Smooth muscle cell (in vitro differentiated cells): ENCODE results near the gene GSTO2. TPM values are rescaled to one million over a fixed set of nuclear protein-coding genes. Genes with fewer than 3 reads are reported as not detected.
"Not testable (repeated sequence)": the region's sequence is repeated elsewhere in the genome, so short reads cannot be mapped to it uniquely, and the experiment has no call there.

Source experiments
- DNase-seq: peaks from one replicate; lab custom pipeline; 2025; ENCODE audit not compliant: unreplicated experiment; lab: John Stamatoyannopoulos, UW
- H2AFZ ChIP-seq: fragments of 200-600 bp; sonication (generic); 2 replicates; pipeline ENCODE4 v1.6.0; 2016; ENCODE audit warnings: antibody characterized with exemption, low read depth, mild to moderate bottlenecking
- H3F3A ChIP-seq: fragments of 200-600 bp; sonication (generic); 2 replicates; pipeline ENCODE4 v1.6.0; 2017; ENCODE audit warnings: antibody characterized with exemption, low read depth
- H3K27ac ChIP-seq: fragments of 200-600 bp; sonication (generic); 2 replicates; pipeline ENCODE4 v1.5.1; 2016; ENCODE audit warnings: low read depth, mild to moderate bottlenecking
- H3K27me3 ChIP-seq: fragments of 200-600 bp; sonication (generic); 2 replicates; pipeline ENCODE4 v1.6.1; 2016; ENCODE audit warnings: low read depth, mild to moderate bottlenecking
- H3K36me3 ChIP-seq: fragments of 200-600 bp; sonication (generic); 2 replicates; pipeline ENCODE4 v1.5.1; 2016; ENCODE audit warnings: low read depth
- H3K4me1 ChIP-seq: fragments of 200-600 bp; sonication (generic); 2 replicates; pipeline ENCODE4 v1.5.1; 2016; ENCODE audit warnings: low read depth
- H3K4me2 ChIP-seq: fragments of 200-600 bp; sonication (generic); 2 replicates; pipeline ENCODE4 v1.6.0; 2016; ENCODE audit warnings: mild to moderate bottlenecking
- H3K4me3 ChIP-seq: fragments of 200-600 bp; sonication (generic); 2 replicates; pipeline ENCODE4 v1.5.1; 2016; ENCODE audit warnings: mild to moderate bottlenecking
- H3K79me2 ChIP-seq: fragments of 200-600 bp; sonication (generic); 2 replicates; pipeline ENCODE4 v1.6.0; 2016; ENCODE audit warnings: low read depth, mild to moderate bottlenecking
- H3K9ac ChIP-seq: fragments of 200-600 bp; sonication (generic); 2 replicates; pipeline ENCODE4 v1.6.0; 2016; ENCODE audit warnings: low read depth
- H3K9me3 ChIP-seq: fragments of 200-600 bp; sonication (generic); replicated peaks from 2 replicates; pipeline ENCODE4 v1.5.1; 2016; ENCODE audit warnings: low read depth
- H4K20me1 ChIP-seq: fragments of 200-600 bp; sonication (generic); 2 replicates; pipeline ENCODE4 v1.6.0; 2016; ENCODE audit warnings: low read depth
- WGBS: methylation state at CpG from one replicate; pipeline ENCODE4 v1.1.7; 2016; ENCODE audit warnings: low lambda C conversion rate; 5-methylcytosine and 5-hydroxymethylcytosine counted together
- polyA plus RNA-seq: library from polyadenylated mRNA; unstranded; fragments of >200 nt; fragmentation: Nextera tagmentation; extraction: Ambion mirVana; gene quantifications from 2 replicates; pipeline ENCODE4 v1.2.1, GENCODE V29; 2016
- total RNA-seq: library from RNA; depleted of rRNA; stranded (reverse); fragments of >200 nt; gene quantifications from 2 replicates; pipeline ENCODE4 v1.2.3, GENCODE V29; 2014
- TF ChIP-seq, protein P1 (sequence below): fragments of 200-600 bp; sonication (generic); IDR thresholded peaks from 2 replicates; pipeline ENCODE4 v1.5.1; 2017; ENCODE audit warnings: borderline replicate concordance, mild to moderate bottlenecking, antibody characterized with exemption; ENCODE audit not compliant: insufficient read depth, poor library complexity, severe bottlenecking

The GSTO2 gene
- total and polyA plus RNA-seq, 2 experiments from 2014 or later: 2.1 to 3.7 TPM

DNA sequence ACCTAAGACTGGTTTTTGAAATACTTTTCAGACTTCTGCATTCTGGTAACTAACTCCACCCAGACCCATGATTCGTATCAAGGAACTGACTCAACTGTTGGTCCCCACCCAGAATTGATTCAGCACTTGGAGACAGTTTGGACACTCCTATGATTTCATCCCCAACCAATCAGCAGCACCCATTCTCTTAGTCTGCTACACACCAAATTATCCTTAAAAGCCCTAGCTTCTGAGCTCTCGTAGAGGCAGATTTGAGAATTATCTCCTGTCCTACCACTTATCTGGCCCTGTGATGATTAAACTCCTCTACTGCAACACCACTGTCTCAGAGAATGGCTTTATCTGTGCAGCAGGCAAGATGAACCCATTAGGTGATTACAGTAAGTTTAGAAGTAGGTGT is 22.0 kb upstream of the GSTO2 start:
- no peak overlapping the region for H2AFZ ChIP-seq
- H3K4me1 ChIP-seq: no peaks in the 10 kb centered on the region
- no peak for DNase-seq
- no peaks in the 10 kb centered on the region for H3F3A ChIP-seq
- H3K27me3 ChIP-seq: no peaks in the 10 kb centered on the region
- H3K9ac ChIP-seq: no peak overlapping the region
- TF ChIP-seq, protein P1, sequence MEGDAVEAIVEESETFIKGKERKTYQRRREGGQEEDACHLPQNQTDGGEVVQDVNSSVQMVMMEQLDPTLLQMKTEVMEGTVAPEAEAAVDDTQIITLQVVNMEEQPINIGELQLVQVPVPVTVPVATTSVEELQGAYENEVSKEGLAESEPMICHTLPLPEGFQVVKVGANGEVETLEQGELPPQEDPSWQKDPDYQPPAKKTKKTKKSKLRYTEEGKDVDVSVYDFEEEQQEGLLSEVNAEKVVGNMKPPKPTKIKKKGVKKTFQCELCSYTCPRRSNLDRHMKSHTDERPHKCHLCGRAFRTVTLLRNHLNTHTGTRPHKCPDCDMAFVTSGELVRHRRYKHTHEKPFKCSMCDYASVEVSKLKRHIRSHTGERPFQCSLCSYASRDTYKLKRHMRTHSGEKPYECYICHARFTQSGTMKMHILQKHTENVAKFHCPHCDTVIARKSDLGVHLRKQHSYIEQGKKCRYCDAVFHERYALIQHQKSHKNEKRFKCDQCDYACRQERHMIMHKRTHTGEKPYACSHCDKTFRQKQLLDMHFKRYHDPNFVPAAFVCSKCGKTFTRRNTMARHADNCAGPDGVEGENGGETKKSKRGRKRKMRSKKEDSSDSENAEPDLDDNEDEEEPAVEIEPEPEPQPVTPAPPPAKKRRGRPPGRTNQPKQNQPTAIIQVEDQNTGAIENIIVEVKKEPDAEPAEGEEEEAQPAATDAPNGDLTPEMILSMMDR: no peak
- H3K4me2 ChIP-seq: no peak overlapping the region
- H3K27ac ChIP-seq: no peak overlapping the region
- WGBS: 50% methylated on average over 2 of the region's 2 CpGs
- no peaks in the 10 kb centered on the region for H3K36me3 ChIP-seq
- no peaks in the 10 kb centered on the region for H3K79me2 ChIP-seq
- no peak overlapping the region for H3K4me3 ChIP-seq
- no peaks in the 10 kb centered on the region for H4K20me1 ChIP-seq
- no peaks in the 10 kb centered on the region for H3K9me3 ChIP-seq

DNA sequence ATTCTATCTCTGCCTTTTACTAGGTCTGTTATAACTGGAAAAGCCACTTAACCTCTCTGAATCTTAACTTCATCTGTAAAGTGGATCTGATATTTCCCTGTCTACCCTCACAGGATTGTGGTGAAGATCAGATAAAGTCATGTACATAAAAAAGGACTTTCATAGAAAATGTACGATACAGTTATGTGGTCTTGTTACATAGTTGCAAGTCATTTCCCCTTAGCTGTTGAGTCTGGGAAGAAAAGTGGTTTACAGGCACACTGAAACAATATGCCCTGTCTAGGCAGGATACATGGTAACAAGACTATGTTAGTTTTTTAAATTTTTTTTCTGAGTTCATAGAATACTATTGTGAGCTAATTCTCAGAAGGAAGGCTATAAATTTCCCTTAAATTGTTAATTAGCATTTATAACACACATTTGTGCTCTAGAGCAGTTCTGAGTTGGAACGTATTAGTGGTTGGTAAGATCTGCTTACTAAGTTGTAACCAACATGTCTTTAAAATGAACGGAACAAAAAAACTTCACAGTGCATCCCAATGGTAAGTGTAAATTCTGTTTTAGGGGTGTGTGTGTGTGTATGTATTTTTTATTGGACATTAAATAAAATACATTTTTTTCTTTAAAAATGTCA is 21.4 kb upstream of the GSTO2 start:
- Histone ChIP-seq H3K4me3 (no peak overlapping the region), H4K20me1 (no peaks in the 10 kb centered on the region), H3K9ac (no peak overlapping the region), H3K9me3 (no peaks in the 10 kb centered on the region), H3K4me2 (no peak overlapping the region), H3F3A (no peaks in the 10 kb centered on the region), H3K4me1 (no peaks in the 10 kb centered on the region), H3K36me3 (no peaks in the 10 kb centered on the region), H3K27me3 (no peaks in the 10 kb centered on the region), H3K79me2 (no peaks in the 10 kb centered on the region), H2AFZ (no peak overlapping the region), H3K27ac (no peak overlapping the region)
- TF ChIP-seq, protein P1: no peak
- WGBS: 91% methylated on average over 3 of the region's 3 CpGs
- no peak for DNase-seq

DNA sequence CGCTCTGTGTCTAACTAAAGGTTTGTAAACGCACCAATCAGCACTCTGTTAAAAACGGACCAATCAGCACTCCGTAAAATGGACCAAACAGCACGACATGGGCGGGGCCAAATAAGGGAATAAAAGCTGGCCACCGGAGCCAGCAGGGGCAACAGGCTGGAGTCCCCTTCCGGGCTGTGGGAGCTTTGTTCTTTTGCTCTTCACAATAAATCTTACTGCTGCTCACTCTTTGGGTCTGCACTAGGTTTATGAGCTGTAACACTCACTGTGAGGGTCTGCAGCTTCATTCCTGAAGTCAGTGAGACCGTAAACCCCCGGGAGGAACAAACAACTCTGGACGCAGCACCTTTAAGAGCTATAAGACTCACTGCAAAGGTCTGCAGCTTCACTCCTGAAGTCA is 20.1 kb upstream of the GSTO2 start:
- not testable (repeated sequence) for H2AFZ ChIP-seq, H3F3A ChIP-seq, H3K79me2 ChIP-seq, H3K36me3 ChIP-seq, DNase-seq, H3K27ac ChIP-seq, H3K9me3 ChIP-seq, H3K4me1 ChIP-seq, H3K4me2 ChIP-seq, H3K9ac ChIP-seq, H3K4me3 ChIP-seq, H3K27me3 ChIP-seq, H4K20me1 ChIP-seq
- WGBS: 64% methylated on average over 11 of the region's 11 CpGs

DNA sequence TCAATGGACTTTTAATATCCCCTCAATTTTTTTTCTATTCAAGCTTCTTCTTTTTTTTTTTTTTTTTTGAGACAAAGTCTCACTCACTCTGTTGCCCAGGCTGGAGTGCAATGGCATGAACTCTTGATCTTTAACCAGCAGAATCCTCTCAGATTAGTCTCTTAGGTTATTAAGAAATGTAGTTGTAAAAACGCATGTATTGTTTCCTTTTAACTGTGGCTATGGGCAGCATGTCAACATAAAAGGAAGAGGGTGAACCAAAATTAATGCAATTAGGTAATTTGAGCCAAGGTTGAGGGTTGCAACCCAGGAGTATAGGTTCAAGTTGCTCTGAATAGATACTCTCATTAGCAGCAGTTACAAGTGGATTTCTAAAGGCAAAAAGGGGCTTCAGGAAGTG is 18.6 kb upstream of the GSTO2 start:
- Histone ChIP-seq H4K20me1 (no peaks in the 10 kb centered on the region), H3K79me2 (peaks cover 6% of the 10 kb centered on the region), H3F3A (peaks cover 8% of the 10 kb centered on the region), H3K4me3 (no peak overlapping the region), H3K9me3 (no peaks in the 10 kb centered on the region), H3K9ac (no peak overlapping the region), H3K4me2 (no peak overlapping the region), H2AFZ (no peak overlapping the region), H3K27ac (no peak overlapping the region), H3K27me3 (no peaks in the 10 kb centered on the region), H3K36me3 (no peaks in the 10 kb centered on the region), H3K4me1 (peaks cover 9% of the 10 kb centered on the region)
- 76% methylated on average over 1 of the region's 1 CpG for WGBS
- no peak for DNase-seq
- TF ChIP-seq, protein P1: no peak
